Glomerular visceral epithelial cell (primary cell): ENCODE data around the gene LYRM4.
"Not testable (repeated sequence)": the region's sequence is repeated elsewhere in the genome, so short reads cannot be mapped to it uniquely, and the experiment has no call there.

Source experiments
- DNase-seq: peaks from one replicate; pipeline ENCODE4 v3.0.0-alpha.2; 2016; ENCODE audit errors: extremely low spot score

Gene LYRM4

GRCh38 chr6:5081955-5082354 is 178.8 kb downstream of the LYRM4 start:
- DNase-seq, result peak; percentile 18

DNA sequence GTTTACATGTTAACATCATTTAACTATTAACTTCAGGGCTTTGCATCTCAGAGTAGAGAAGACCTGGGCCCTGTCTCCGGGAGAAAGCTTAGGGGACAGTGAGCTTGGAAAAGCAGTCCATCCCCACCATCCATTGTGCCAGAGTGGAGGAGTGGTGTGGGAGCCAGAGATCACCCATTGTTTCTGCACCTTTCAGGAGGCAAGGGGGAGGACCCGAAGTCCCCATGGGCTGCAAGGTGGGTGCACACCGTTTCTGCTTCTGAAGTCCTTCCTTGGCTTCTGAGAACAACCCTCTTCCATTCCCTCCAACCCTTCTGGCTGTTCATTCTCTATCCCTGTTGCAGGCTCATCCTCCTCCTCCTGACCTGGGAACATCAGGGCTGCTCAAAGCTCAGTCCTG is 179.6 kb downstream of the LYRM4 start:
- DNase-seq, result no peak

- no peak for DNase-seq
Measured at GRCh38 chr6:5080574-5080973, 180.2 kb downstream of the LYRM4 start.

DNA sequence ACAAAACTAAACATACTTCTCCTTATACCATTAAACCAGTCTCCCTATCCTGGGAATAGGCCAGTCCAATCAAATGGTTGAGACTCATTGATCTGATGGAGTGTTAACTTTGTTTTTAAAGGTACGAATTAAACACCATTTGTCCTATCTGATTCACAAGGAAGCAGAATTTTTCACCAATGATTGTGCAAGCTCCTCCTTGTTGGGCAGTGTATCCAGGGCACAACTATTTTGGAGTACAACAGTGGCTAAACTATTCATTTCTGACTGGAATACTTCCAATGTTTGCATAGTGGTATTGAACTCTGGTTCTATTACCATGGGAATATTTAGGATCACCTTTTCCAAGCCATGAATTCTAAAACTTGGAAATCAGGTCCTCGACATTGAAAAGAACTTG is 181.1 kb downstream of the LYRM4 start:
- no peak for DNase-seq

DNA sequence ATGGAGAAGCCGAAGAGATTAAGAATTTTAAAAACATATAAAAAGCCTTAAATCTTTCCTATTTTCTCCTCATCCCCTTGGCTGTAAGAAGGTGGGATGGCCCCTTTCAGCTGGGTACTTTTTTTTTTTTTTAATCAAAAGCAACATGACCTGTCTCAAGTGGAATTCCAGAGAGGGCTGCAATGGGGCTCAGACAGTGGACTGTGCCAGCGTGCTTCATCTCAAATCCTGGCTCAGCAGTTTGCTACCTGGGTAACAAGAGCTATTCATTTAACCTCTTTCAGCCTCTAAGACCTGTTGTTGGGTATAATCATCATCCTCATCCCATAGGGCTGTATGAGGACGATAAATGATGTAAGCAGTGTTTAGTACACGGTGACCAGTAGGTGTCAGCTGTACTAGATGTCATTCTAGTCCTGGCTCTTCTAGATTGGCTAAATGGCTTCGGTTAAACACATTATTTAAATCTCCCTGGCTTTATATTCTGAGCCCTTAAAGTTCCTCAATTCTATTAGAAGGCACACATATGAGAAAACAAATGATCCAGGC is 182.6 kb downstream of the LYRM4 start:
- no peak for DNase-seq

DNA sequence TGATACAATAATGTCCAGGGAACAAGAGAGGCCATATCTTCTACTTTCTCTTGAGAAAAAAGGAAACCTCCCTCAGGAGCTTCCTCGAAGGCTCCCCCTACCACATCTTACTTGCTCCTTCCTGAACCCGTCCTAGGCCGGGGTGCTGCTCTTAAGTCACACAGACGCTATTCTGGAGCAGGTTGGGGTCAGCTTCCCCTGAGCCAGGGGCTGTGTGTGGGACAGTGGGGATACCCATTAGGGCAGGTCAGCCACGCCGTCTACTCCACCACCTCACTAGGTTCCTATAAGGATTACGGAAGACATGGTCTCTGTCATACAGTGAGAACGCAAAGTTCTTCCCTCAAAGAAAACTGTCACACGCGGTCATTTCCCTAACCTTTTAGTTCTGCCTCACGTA is 183.8 kb downstream of the LYRM4 start:
- no peak for DNase-seq

DNA sequence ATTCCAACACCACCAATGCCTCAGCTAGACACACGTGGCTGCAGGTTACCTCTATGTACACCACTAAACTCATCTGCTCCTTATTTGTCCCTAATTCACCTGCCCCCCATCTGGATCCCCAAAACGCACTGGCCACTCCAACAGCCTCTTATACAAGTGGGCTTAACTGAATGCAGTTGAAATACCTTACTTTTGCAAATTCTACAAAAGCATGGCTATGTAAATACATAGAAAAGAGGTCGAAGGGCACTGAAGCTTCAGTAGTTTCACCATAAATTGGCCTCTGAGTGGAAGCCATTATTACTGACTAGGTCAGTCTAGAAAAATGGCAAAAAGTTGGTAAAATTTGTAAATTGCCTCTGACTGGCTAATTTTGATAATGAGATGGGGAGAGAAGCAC is 186.8 kb downstream of the LYRM4 start:
- no peak for DNase-seq

GRCh38 chr6:5072440-5072839 is 188.3 kb downstream of the LYRM4 start:
- DNase-seq, result no peak

GRCh38 chr6:5071216-5071615 is 189.5 kb downstream of the LYRM4 start:
- DNase-seq, result peak; percentile 60

- no peak for DNase-seq
Measured at GRCh38 chr6:5068153-5068751, 192.5 kb downstream of the LYRM4 start.

GRCh38 chr6:5067305-5067704 is 193.4 kb downstream of the LYRM4 start:
- DNase-seq, result no peak

DNA sequence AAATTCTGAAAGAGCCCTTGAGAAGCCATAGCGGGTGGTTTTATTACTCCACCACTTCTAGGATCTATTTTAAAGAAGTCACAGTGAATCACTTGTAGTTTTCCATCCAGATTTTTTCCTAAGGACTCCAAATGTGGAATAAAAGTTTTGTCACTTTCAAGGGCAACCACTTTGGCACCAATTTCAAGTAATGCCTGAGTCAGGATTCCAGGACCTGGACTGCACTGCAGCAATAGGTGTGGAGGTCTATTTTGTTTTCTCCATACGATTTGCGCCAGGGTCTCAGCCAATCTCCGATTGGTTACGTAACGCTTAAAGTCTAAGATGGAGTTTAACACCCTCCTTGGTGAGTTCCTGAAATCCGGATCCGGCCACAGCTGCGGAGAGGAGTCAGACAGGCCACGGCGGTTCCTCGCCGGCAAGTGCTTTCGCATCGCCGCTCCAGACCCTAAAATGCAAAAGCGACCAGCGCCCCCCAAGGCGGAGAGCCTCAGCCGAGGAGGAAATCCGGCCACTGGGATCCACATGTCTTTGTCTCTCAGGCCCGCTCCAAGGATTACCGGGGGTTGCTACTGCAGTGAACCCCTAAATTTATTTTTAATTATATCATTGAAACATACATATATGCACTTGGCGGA is 194.2 kb downstream of the LYRM4 start:
- DNase-seq, result no peak

DNA sequence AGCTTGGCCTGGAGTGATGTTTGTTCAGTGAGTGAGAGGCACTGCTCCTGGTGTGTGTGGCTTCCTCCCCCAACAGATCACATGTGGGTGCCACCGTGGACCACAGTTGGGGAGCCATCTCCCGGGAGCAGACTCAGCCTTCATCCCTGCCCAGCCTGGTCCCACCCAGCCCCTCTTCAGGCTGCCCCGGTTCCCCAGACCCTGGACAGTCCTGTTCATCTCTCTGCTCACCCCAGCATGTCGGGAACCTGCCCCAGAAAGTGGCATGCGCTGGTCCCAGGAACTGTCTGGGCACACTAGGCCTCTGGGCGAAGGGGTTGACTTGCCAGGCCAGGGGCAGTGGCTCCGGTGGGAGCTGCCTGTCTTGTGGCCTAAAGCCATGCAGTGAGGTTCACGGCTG is 197.1 kb downstream of the LYRM4 start:
- no peak for DNase-seq

DNA sequence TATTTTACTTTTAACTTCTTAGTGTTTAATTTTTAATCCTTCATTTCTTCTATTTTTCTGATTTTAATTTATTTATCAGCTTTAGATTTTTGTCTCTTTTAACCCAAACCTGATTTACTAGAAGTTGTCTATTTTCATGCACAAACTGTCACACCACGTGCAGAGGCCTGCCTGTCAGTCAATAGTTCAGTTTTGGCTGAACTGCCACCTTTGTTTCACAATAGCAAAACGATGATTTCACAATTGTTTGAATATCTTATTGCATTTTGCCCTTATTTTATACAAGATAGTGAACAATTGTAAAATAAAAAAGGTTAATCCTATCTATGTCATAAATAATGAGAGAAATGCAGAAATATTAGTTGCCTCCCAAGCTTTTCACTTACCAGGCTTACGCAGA is 199.6 kb downstream of the LYRM4 start:
- no peak for DNase-seq

- not testable (repeated sequence) for DNase-seq
Measured at GRCh38 chr6:5060439-5060838, 200.3 kb downstream of the LYRM4 start.

DNA sequence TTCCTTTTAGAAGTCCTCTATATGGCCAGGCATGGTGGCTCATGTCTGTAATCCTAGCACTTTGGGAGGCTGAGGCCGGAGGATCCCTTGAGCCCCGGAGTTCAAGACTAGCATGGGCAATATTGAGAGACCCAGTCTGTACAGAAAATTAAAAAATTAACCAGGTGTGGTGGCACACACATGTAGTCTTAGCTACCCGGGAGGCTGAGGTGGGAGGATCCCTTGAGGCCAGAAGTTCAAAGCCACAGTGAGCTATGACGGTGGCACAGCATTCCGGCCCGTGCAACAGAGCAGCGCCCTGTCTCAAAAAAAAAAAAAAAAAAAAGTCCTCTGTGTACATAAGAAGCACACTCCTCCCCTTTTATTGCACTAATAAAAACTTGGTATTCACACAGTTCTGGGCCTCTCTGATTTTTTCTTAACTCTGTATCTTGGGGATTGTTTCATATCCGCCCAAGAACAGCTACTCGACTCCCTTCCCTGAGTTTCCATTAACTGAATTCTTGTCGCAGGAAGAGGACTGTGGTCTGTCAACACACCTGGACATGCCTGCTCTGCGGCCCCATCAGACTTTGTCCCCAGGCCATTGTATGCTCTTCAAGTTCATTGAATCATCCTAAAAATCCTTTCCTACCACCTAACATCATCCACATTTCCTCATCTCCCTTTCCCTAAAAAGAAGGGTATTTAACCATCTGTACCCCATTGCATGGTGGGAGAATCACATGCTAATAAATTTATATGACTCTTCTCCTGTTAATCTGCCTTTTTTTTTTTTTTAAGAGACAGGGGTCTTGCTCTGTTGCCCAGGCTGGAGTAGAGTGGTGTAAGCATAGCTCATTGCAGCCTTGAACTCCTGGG is 201.5 kb downstream of the LYRM4 start:
- no peak for DNase-seq
